T1000 (cell line): ENCODE data around the gene PARD3.

Experiments
- DNase-seq: peaks from one replicate; lab custom pipeline; 2025; ENCODE audit warnings: mixed read lengths; lab: John Stamatoyannopoulos, UW

PARD3 gene

GRCh38 chr10:34537629-34538231 is 277.4 kb downstream of the PARD3 start:
- no peak for DNase-seq

DNA sequence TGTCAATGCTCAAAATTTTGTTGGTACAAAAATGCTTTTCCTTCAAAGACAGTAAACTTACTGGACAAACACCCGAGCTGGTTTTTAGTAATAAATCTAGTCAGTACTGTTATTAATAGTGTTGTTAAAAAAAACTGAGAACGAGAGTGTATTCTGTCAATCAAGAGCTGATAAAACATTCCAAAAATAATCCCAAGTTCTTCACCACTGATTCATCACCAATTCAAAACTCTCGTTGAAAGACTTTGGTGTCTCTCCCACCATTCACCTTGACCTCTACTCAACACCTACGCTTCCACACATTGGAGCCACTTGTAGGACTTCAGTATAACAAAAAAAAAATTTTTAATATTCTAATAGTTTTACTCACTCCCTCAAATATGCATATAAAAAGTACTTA is 279.2 kb downstream of the PARD3 start:
- no peak for DNase-seq

- no peak for DNase-seq
Observed at GRCh38 chr10:34530778-34531177, 284.3 kb downstream of the PARD3 start.

DNA sequence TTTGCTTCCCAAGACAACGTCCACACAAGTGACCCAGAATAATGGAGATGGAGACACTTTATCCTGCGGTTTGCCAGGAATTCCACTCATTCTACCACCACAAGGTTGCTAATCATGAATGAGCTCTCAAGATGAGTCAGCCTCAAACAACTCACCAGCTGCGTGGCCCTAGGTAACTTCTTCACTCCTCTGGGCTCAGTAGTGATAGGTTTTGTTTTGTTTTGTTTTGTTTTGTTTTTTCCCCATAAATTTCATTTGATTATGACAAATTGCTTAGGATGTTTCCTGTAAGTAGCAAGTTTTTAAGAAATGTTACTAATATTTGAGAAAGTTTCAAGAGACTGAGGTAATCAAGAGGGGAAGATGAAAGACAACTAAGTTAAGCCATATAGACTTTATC is 286.8 kb downstream of the PARD3 start:
- peak; percentile 30 for DNase-seq

- DNase-seq, result peak; percentile 36
Observed at GRCh38 chr10:34526758-34527730, 288.1 kb downstream of the PARD3 start.

GRCh38 chr10:34526186-34526585 is 288.9 kb downstream of the PARD3 start:
- no peak for DNase-seq

GRCh38 chr10:34524369-34525091 is 290.6 kb downstream of the PARD3 start:
- DNase-seq, result no peak

DNA sequence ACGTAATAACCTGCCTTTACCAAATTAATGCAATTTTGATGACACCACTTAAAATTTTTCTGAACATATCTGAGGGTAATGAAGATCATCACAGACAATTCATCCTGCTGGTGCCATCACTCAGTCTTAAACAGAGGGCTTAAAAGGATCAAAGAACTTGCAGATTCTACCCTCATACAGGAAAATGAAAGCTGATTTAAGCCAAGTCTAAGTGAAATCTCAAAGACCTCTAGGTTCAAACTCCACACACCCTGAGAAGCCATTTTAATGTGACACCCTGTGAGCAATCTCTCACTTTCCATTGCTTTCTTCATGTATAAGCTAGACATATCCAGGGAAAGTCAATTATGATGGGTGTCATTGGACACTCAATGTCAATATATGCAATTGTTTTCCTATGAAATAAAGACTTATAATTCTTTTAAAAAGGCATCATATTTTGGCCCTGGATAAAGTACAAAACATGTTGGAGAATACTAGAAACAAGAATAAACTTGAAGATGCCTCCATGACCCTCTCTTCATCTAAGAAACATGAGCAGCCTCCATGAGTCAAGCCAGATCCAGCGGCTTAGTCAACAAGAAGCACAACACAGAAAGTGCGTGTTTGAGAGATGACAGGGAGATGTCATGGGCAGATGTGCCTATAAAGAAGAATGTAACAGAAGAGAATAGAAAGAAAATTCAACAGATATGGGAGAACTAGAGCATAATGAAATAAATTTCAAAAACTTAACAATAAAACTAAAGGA is 291.9 kb downstream of the PARD3 start:
- DNase-seq, result no peak

DNA sequence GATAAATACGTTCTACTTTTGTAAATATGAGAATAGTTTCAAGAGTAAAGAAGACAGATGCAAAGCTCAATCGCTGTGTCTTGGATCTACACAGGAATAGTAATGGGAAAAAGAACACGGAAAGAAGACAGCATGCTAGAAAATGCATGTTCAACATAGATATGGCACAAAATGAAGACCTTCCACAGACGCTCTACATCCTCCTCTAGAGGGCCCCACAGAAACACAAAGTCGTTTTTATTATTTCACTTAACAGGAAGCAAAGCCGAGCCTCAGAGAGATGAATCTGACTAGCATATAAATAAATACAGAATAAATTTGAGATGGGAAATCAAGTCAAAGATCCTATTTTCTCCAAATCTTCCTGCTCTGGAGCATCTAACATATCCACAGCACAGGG is 292.6 kb downstream of the PARD3 start:
- no peak for DNase-seq

DNA sequence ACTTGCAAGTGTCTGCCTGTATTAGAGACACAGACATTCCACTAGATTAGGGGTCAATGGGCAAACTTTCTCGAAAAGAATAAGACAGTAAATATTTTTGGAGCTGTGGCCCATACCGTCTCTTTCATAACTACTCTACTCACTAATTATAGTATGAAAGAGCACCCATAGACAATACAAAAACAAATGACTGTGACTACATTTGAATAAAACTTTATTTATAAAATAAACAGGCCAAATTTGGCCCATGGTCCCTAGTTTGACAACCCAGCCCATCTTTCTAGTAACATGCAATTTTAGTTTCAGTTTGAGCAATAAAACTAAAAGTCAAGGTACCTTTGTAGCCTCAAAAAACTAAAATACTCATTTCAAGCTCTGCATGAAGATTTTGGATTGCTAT is 294.6 kb downstream of the PARD3 start:
- DNase-seq, result no peak

GRCh38 chr10:34520084-34520483 is 295.0 kb downstream of the PARD3 start:
- no peak for DNase-seq

- DNase-seq, result no peak
Observed at GRCh38 chr10:34514290-34514689, 300.8 kb downstream of the PARD3 start.

DNA sequence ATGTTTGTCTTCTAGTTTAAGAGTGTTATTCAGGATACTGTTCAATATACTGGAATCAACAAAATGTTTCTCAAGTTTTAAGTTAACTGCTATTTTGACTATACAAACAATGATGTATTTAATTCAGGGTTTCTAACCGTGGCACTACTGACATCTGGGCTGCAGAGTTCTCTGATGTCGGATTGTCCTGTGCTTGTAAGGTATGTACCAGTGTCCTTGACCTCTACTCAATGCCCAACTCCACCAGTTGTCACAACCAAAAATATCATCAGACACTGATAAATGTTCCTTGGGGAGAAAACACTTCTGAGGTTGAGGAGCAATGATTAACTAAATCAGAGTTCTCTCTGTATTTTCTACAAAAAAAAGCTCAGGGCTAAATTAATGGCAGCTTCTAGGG is 301.5 kb downstream of the PARD3 start:
- DNase-seq, result no peak

DNA sequence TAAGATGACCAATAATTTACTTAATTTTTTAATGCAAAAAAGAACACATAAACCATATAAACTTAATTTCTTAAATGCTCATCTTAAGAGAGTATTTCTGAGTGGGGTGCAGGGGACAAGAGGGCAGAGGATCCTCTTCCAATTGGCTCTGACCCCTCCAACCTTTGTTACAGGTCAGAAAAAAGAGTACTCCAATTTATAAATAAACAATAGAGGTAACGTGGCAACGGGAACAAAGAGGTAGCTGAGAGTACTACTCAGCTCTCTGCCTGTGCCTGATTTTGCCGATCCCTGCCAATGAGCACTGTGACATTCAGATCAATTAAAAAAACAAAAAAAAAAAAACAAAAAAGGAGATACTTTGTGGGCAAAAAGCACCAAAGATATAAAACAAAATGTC is 307.9 kb downstream of the PARD3 start:
- DNase-seq, result no peak

DNA sequence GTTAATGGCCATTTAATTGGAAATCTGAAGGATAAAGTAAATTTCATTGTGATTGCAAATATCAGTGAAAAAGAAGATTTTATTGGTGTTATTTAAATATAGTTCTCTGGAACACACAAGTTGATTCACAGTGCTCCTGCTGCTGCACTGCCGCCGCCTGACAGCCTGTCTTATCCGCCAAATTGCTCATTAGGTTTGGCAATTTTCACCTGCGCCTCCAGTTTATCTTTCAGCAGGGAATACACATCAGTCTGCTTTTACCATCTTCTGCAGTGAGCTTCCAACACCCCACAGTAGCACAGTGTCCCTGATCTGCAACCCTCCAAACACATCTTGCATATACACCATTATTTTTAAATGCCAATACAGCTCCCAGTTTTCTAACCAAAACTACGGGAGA is 308.3 kb downstream of the PARD3 start:
- no peak for DNase-seq

GRCh38 chr10:34505338-34505737 is 309.8 kb downstream of the PARD3 start:
- DNase-seq, result no peak

GRCh38 chr10:34504534-34504933 is 310.6 kb downstream of the PARD3 start:
- DNase-seq, result peak; percentile 7

DNA sequence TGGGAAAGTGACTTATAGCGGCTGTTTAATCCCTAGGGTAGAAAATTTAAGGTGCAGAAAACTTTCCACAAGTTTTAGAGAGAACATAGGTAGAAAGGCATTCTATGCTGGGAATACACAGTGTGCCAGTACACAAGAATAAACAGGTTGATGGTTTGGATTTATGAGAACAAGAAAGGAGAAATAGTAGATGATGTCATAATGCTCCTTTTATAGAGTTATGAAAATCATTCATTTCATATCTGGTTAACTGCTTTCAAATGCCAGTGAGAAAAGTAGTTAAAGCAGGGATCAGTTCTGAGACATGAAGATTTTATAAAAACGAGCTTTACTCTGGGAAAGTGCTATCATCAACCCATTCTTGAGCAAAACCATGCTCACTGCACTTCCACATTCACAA is 311.4 kb downstream of the PARD3 start:
- no peak for DNase-seq

- no peak for DNase-seq
Observed at GRCh38 chr10:34499612-34500279, 315.4 kb downstream of the PARD3 start.

DNA sequence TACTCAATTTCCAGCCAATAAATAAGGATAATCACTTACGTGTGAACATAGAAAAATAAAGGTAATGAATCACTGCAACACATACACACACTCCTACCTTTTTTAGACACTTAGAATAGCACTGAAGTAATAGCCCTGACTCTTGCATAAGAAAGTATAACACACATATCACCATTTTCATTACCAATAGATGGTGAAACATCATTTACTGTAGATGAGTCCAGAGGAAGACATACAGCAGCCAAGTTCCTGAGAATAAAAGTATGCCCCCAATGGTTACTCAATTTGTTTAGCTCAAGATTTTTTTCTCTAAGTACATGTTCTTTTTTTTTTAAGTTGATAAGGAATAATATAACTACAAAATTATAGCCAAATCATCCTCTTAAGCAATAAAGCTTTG is 316.3 kb downstream of the PARD3 start:
- no peak for DNase-seq

DNA sequence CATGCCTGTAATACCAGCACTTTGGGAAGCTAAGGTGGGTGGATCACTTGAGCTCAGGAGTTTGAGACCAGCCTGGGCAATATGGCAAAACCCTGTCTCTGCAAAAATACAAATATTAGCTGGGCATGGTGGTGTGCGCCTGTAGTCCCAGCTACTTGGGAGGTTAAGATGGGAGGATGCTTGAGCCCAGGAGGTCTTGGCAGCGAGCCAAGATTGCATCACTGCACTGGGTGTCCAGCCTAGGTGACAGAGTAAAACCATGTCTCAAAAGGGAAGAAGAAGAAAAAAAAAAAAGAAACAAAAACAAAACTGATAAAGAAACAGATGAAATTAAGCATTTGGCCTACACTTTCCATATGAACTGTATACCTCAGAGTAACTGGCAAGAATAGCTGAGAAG is 319.2 kb downstream of the PARD3 start:
- DNase-seq, result no peak
